HG03354 (cell line): ENCODE results near the gene RFC1.
"Not testable (repeated sequence)": the region's sequence is repeated elsewhere in the genome, so short reads cannot be mapped to it uniquely, and the experiment has no call there.

Source experiments
- ATAC-seq: cut with Tn5 transposase; IDR thresholded peaks from one replicate; pipeline ENCODE4 v1.9.1; 2021; ENCODE audit warnings: mild to moderate bottlenecking; ENCODE audit not compliant: unreplicated experiment, poor library complexity, severe bottlenecking

The RFC1 gene

GRCh38 chr4:39365830-39366771 is at the start of gene RFC1:
Gene RFC1, minus strand, starts transcription at chr4:39366362. Its CDS starts 121 bp downstream, at chr4:39366241.
- peak; percentile 86 for ATAC-seq

GRCh38 chr4:39415678-39416283 is 49.6 kb upstream of the RFC1 start:
- no peak for ATAC-seq

- not testable (repeated sequence) for ATAC-seq
Measured at GRCh38 chr4:39411561-39411960, 45.4 kb upstream of the RFC1 start.

GRCh38 chr4:39410415-39410814 is 44.3 kb upstream of the RFC1 start:
- no peak for ATAC-seq

GRCh38 chr4:39407584-39407885 is 41.4 kb upstream of the RFC1 start:
- no peak for ATAC-seq

GRCh38 chr4:39406763-39407583 is 40.8 kb upstream of the RFC1 start, which contains the start of gene KLB:
Gene KLB, plus strand, starts transcription at chr4:39406930. Its CDS starts 20 bp downstream, at chr4:39406950.
- ATAC-seq = no peak

- ATAC-seq = not testable (repeated sequence)
Measured at GRCh38 chr4:39401640-39402039, 35.5 kb upstream of the RFC1 start.

- ATAC-seq = no peak
Measured at GRCh38 chr4:39394706-39395105, 28.5 kb upstream of the RFC1 start.

- ATAC-seq = no peak
Measured at GRCh38 chr4:39390603-39391002, 24.4 kb upstream of the RFC1 start.

- ATAC-seq = no peak
Measured at GRCh38 chr4:39384563-39384962, 18.4 kb upstream of the RFC1 start.

- ATAC-seq = no peak
Measured at GRCh38 chr4:39383690-39384089, 17.5 kb upstream of the RFC1 start.

- no peak for ATAC-seq
Measured at GRCh38 chr4:39375478-39375877, 9.3 kb upstream of the RFC1 start.

GRCh38 chr4:39371209-39371608 is 5.0 kb upstream of the RFC1 start:
- ATAC-seq = not testable (repeated sequence)

- ATAC-seq = no peak
Measured at GRCh38 chr4:39369301-39369700, 3.1 kb upstream of the RFC1 start.

GRCh38 chr4:39367166-39367565 is 1.0 kb upstream of the RFC1 start:
- ATAC-seq = no peak

- no peak for ATAC-seq
Measured at GRCh38 chr4:39365360-39365759, 802 bp downstream of the RFC1 start.

GRCh38 chr4:39363773-39364393 is 2.3 kb downstream of the RFC1 start:
- peak; percentile 43 for ATAC-seq

GRCh38 chr4:39362827-39363226 is 3.3 kb downstream of the RFC1 start:
- no peak for ATAC-seq

- ATAC-seq = not testable (repeated sequence)
Measured at GRCh38 chr4:39360611-39361010, 5.6 kb downstream of the RFC1 start.

- no peak for ATAC-seq
Measured at GRCh38 chr4:39357002-39357401, 9.2 kb downstream of the RFC1 start.
